Stimulated activated CD8-positive, alpha-beta memory T cell treated with anti-CD3 and anti-CD28 coated beads, Interleukin-4, amount 100 ng/mL, for 24 hours (primary cell): ENCODE data around the gene ACOT11.
A peak's percentile ranks its signal among the peaks of the same experiment; 100 is the strongest.

Experiments
- DNase-seq: peaks from one replicate; pipeline ENCODE4 v3.0.0-alpha.2; 2020; ENCODE audit warnings: low read depth

The ACOT11 gene

GRCh38 chr1:54585181-54586066, 37.4 kb downstream of the ACOT11 start:
- DNase-seq, result no peak

- no peak for DNase-seq
Observed at GRCh38 chr1:54588377-54588776, 40.3 kb downstream of the ACOT11 start.

GRCh38 chr1:54591127-54591756, 43.2 kb downstream of the ACOT11 start:
- no peak for DNase-seq

- DNase-seq, result no peak
Observed at GRCh38 chr1:54593571-54594160, 45.6 kb downstream of the ACOT11 start.

GRCh38 chr1:54594463-54594862, 46.4 kb downstream of the ACOT11 start:
- no peak for DNase-seq

GRCh38 chr1:54595956-54596498, 48.0 kb downstream of the ACOT11 start:
- no peak for DNase-seq

GRCh38 chr1:54596756-54597155, 48.7 kb downstream of the ACOT11 start:
- no peak for DNase-seq

- DNase-seq, result no peak
Observed at GRCh38 chr1:54597455-54598030, 49.5 kb downstream of the ACOT11 start.

- no peak for DNase-seq
Observed at GRCh38 chr1:54599211-54599823, 51.3 kb downstream of the ACOT11 start.

GRCh38 chr1:54600947-54601721, 53.1 kb downstream of the ACOT11 start:
- DNase-seq, result no peak

- DNase-seq, result no peak
Observed at GRCh38 chr1:54601730-54602129, 53.7 kb downstream of the ACOT11 start.

GRCh38 chr1:54602554-54602953, 54.5 kb downstream of the ACOT11 start:
- DNase-seq, result no peak

- DNase-seq, result no peak
Observed at GRCh38 chr1:54603241-54603640, 55.2 kb downstream of the ACOT11 start.

GRCh38 chr1:54604051-54604450, 56.0 kb downstream of the ACOT11 start:
- no peak for DNase-seq

GRCh38 chr1:54604572-54605370, 56.7 kb downstream of the ACOT11 start:
- peak; percentile 1 for DNase-seq

GRCh38 chr1:54606096-54606989, 58.3 kb downstream of the ACOT11 start:
- DNase-seq, result no peak

GRCh38 chr1:54606990-54607325, 58.9 kb downstream of the ACOT11 start:
- DNase-seq, result no peak

GRCh38 chr1:54607821-54608565, 60.0 kb downstream of the ACOT11 start:
- no peak for DNase-seq
